Trophoblast cell (in vitro differentiated cells and primary cell): ENCODE measurements around the gene RASGRP3.
A peak's percentile ranks its signal among the peaks of the same experiment; 100 is the strongest.

Source experiments
- DNase-seq, 2 donors: peaks; one replicate each; pipeline ENCODE4 v3.0.0-alpha.2; 2016
- H2AFZ ChIP-seq: 2 replicates; pipeline ENCODE4 v1.6.1; 2013; ENCODE audit warnings: low read length, moderate library complexity, mild to moderate bottlenecking; ENCODE audit not compliant: insufficient read depth, poor library complexity
- H2AK5ac ChIP-seq: 2 replicates; pipeline ENCODE4 v1.6.1; 2013; ENCODE audit warnings: mild to moderate bottlenecking, low read length
- H2BK120ac ChIP-seq: 2 replicates; pipeline ENCODE4 v1.6.1; 2013; ENCODE audit warnings: low read length, mild to moderate bottlenecking, moderate library complexity; ENCODE audit not compliant: insufficient read depth, poor library complexity
- H2BK12ac ChIP-seq: 2 replicates; pipeline ENCODE4 v1.6.1; 2013; ENCODE audit warnings: mild to moderate bottlenecking, low read length, moderate library complexity
- H2BK5ac ChIP-seq: 2 replicates; pipeline ENCODE4 v1.6.1; 2013; ENCODE audit warnings: low read length, low read depth, moderate library complexity, mild to moderate bottlenecking; ENCODE audit not compliant: poor library complexity
- H3K14ac ChIP-seq: 2 replicates; pipeline ENCODE4 v1.6.1; 2013; ENCODE audit warnings: mild to moderate bottlenecking, low read length
- H3K18ac ChIP-seq: 2 replicates; pipeline ENCODE4 v1.6.1; 2013; ENCODE audit warnings: mild to moderate bottlenecking, low read length
- H3K23ac ChIP-seq: 2 replicates; pipeline ENCODE4 v1.6.1; 2013; ENCODE audit warnings: low read length
- H3K27ac ChIP-seq: 2 replicates; pipeline ENCODE4 v1.5.1; 2013; ENCODE audit warnings: low read depth, mild to moderate bottlenecking, inconsistent platforms, low read length, moderate library complexity
- H3K27me3 ChIP-seq: 2 replicates; pipeline ENCODE4 v1.6.1; 2013; ENCODE audit warnings: inconsistent platforms, mild to moderate bottlenecking, low read length, moderate library complexity; ENCODE audit not compliant: insufficient read depth
- H3K36me3 ChIP-seq, 2 experiments: 1 replicate in 1 of 2; 2 replicates in 1 of 2; pipeline ENCODE4 v1.6.1; 2013; ENCODE audit warnings: low read length in 2 of 2, mild to moderate bottlenecking in 2 of 2, moderate library complexity in 1 of 2; ENCODE audit not compliant: insufficient read depth in 2 of 2, control insufficient read depth in 1 of 2
- H3K4ac ChIP-seq: 2 replicates; pipeline ENCODE4 v1.6.1; 2013; ENCODE audit warnings: low read depth, mild to moderate bottlenecking, low read length, moderate library complexity
- H3K4me1 ChIP-seq, 2 experiments: 1 replicate in 1 of 2; 2 replicates in 1 of 2; pipeline ENCODE4 v1.6.1; 2013; ENCODE audit warnings: low read length in 2 of 2, mild to moderate bottlenecking in 2 of 2, moderate library complexity in 1 of 2; ENCODE audit not compliant: insufficient read depth in 2 of 2, control insufficient read depth in 1 of 2
- H3K4me2 ChIP-seq: 2 replicates; pipeline ENCODE4 v1.6.1; 2013; ENCODE audit warnings: inconsistent platforms, mild to moderate bottlenecking, low read length, moderate library complexity
- H3K4me3 ChIP-seq: 2 replicates; pipeline ENCODE4 v1.5.1; 2013; ENCODE audit warnings: mild to moderate bottlenecking, low read depth, low read length, inconsistent platforms
- H3K79me1 ChIP-seq: one replicate; pipeline ENCODE4 v1.6.1; 2013; ENCODE audit warnings: low read length
- H3K79me2 ChIP-seq: 2 replicates; pipeline ENCODE4 v1.6.1; 2013; ENCODE audit warnings: low read length, mild to moderate bottlenecking; ENCODE audit not compliant: control insufficient read depth, insufficient read depth, poor library complexity
- H3K9ac ChIP-seq: 2 replicates; pipeline ENCODE4 v1.6.1; 2013; ENCODE audit warnings: mild to moderate bottlenecking, low read length
- H3K9me3 ChIP-seq: 2 replicates; pipeline ENCODE4 v1.6.1; 2013; ENCODE audit warnings: low read depth, mild to moderate bottlenecking, control low read depth, inconsistent platforms, low read length; ENCODE audit not compliant: insufficient read depth
- H4K12ac ChIP-seq: 2 replicates; pipeline ENCODE4 v1.6.1; 2013; ENCODE audit warnings: low read depth, mild to moderate bottlenecking, low read length, moderate library complexity
- H4K8ac ChIP-seq: 2 replicates; pipeline ENCODE4 v1.6.1; 2013; ENCODE audit warnings: low read depth, mild to moderate bottlenecking, low read length, moderate library complexity
- H4K91ac ChIP-seq: one replicate; pipeline ENCODE4 v1.6.1; 2013; ENCODE audit warnings: low read depth, mild to moderate bottlenecking, low read length, moderate library complexity
- WGBS: extraction: QIAGEN DNeasy Blood & Tissue Kit; methylation state at CpG from one replicate; pipeline ENCODE4 v1.1.7; 2013; ENCODE audit warnings: missing lambda C conversion rate; ENCODE audit not compliant: insufficient read length, insufficient coverage; ENCODE audit errors: extremely low coverage; 5-methylcytosine and 5-hydroxymethylcytosine counted together

Gene RASGRP3

GRCh38 chr2:33489835-33490431 is 13.5 kb downstream of the RASGRP3 start:
- Histone ChIP-seq H3K27ac (no peak overlapping the region), H3K18ac (no peak overlapping the region), H3K14ac (no peak overlapping the region), H3K4me3 (no peak overlapping the region), H2BK120ac (no peak overlapping the region), H3K79me2 (no peaks in the 10 kb centered on the region), H2BK12ac (no peak overlapping the region), H2AK5ac (no peak overlapping the region), H3K23ac (no peak overlapping the region), H3K4me2 (no peak overlapping the region), H3K9me3 (peaks cover 2% of the 10 kb centered on the region), H4K12ac (no peak overlapping the region), H3K27me3 (no peaks in the 10 kb centered on the region), H3K36me3 (no peaks in the 10 kb centered on the region), H2BK5ac (no peak overlapping the region), H4K8ac (no peak overlapping the region), H2AFZ (no peak overlapping the region), H3K4me1 (no peaks in the 10 kb centered on the region), H4K91ac (no peak overlapping the region), H3K79me1 (no peaks in the 10 kb centered on the region), H3K4ac (no peak overlapping the region), H3K9ac (no peak overlapping the region)
- WGBS: no CpG with 5 or more reads among the region's 2 CpGs
- DNase-seq: no peak

GRCh38 chr2:33491441-33492084 is 15.1 kb downstream of the RASGRP3 start:
- Histone ChIP-seq H2BK120ac (no peak overlapping the region), H4K91ac (no peak overlapping the region), H2BK5ac (no peak overlapping the region), H3K9me3 (peaks cover 2% of the 10 kb centered on the region), H4K8ac (no peak overlapping the region), H3K14ac (no peak overlapping the region), H3K4me3 (no peak overlapping the region), H2AK5ac (no peak overlapping the region), H3K4ac (no peak overlapping the region), H3K4me1 (no peaks in the 10 kb centered on the region), H3K9ac (no peak overlapping the region), H3K27me3 (no peaks in the 10 kb centered on the region), H3K18ac (no peak overlapping the region), H3K79me2 (no peaks in the 10 kb centered on the region), H3K27ac (no peak overlapping the region), H2AFZ (no peak overlapping the region), H4K12ac (no peak overlapping the region), H2BK12ac (no peak overlapping the region), H3K79me1 (no peaks in the 10 kb centered on the region), H3K36me3 (no peaks in the 10 kb centered on the region), H3K23ac (no peak overlapping the region), H3K4me2 (no peak overlapping the region)
- WGBS: no CpG with 5 or more reads among the region's 4 CpGs
- DNase-seq: no peak

GRCh38 chr2:33492399-33493134 is 16.1 kb downstream of the RASGRP3 start:
- Histone ChIP-seq H3K14ac (no peak overlapping the region), H3K4me1 (no peaks in the 10 kb centered on the region), H3K79me2 (no peaks in the 10 kb centered on the region), H4K12ac (no peak overlapping the region), H3K9ac (no peak overlapping the region), H3K9me3 (peaks cover 2% of the 10 kb centered on the region), H3K23ac (no peak overlapping the region), H2BK120ac (no peak overlapping the region), H2BK12ac (no peak overlapping the region), H2BK5ac (no peak overlapping the region), H4K91ac (no peak overlapping the region), H3K79me1 (no peaks in the 10 kb centered on the region), H2AFZ (no peak overlapping the region), H3K36me3 (no peaks in the 10 kb centered on the region), H3K4me3 (no peak overlapping the region), H3K27ac (no peak overlapping the region), H3K4me2 (no peak overlapping the region), H3K4ac (no peak overlapping the region), H4K8ac (no peak overlapping the region), H3K18ac (no peak overlapping the region), H3K27me3 (no peaks in the 10 kb centered on the region), H2AK5ac (no peak overlapping the region)
- no peak for DNase-seq
- WGBS: no CpG with 5 or more reads among the region's 6 CpGs

- H4K8ac ChIP-seq: no peak overlapping the region
- no peak overlapping the region for H2AFZ ChIP-seq
- no peak overlapping the region for H4K91ac ChIP-seq
- peaks cover 2% of the 10 kb centered on the region for H3K9me3 ChIP-seq
- no peak overlapping the region for H4K12ac ChIP-seq
- no peak overlapping the region for H3K14ac ChIP-seq
- H2BK12ac ChIP-seq: no peak overlapping the region
- H3K27ac ChIP-seq: no peak overlapping the region
- H3K79me2 ChIP-seq: no peaks in the 10 kb centered on the region
- H3K9ac ChIP-seq: no peak overlapping the region
- no peak overlapping the region for H3K4me3 ChIP-seq
- no peaks in the 10 kb centered on the region for H3K79me1 ChIP-seq
- no peak overlapping the region for H3K4ac ChIP-seq
- no peak overlapping the region for H2BK5ac ChIP-seq
- no peak overlapping the region for H2BK120ac ChIP-seq
- no CpG with 5 or more reads among the region's 10 CpGs for WGBS
- H3K18ac ChIP-seq: no peak overlapping the region
- peak in 1 of 2 donors; percentile 70 for DNase-seq
- no peaks in the 10 kb centered on the region for H3K36me3 ChIP-seq
- H3K4me1 ChIP-seq: no peaks in the 10 kb centered on the region
- H3K23ac ChIP-seq: no peak overlapping the region
- no peak overlapping the region for H2AK5ac ChIP-seq
- H3K4me2 ChIP-seq: no peak overlapping the region
- no peaks in the 10 kb centered on the region for H3K27me3 ChIP-seq
Observed at GRCh38 chr2:33494155-33494779, 17.8 kb downstream of the RASGRP3 start.
